PFSK-1 (cell line): Measurements from ENCODE around the gene RALGDS.

ENCODE experiments used
- FOXP2 ChIP-seq: optimal IDR thresholded peaks from 2 replicates; pipeline ENCODE3; 2011; ENCODE audit warnings: borderline replicate concordance, control low read depth, inconsistent platforms; ENCODE audit not compliant: insufficient read depth; ENCODE audit errors: extremely low read length, extremely low read depth
- POLR2AphosphoS5 ChIP-seq: IDR thresholded peaks from 2 replicates; pipeline ENCODE4 v1.6.1; 2012; ENCODE audit warnings: low read depth, mild to moderate bottlenecking, control low read depth, low read length, moderate library complexity
- SIN3A ChIP-seq: IDR thresholded peaks from 2 replicates; pipeline ENCODE4 v1.6.1; 2012; ENCODE audit warnings: mild to moderate bottlenecking, low read length, moderate library complexity, borderline replicate concordance; ENCODE audit not compliant: insufficient read depth
- TAF1 ChIP-seq: IDR thresholded peaks from 2 replicates; pipeline ENCODE4 v1.6.1; 2012; ENCODE audit warnings: low read length, control low read depth, borderline replicate concordance; ENCODE audit not compliant: insufficient read depth
- TF ChIP-seq, protein P1 (sequence below), 2 experiments: IDR thresholded peaks; 2 replicates each; pipeline versions ENCODE4 v1.6.1 to v1.8.0; 2011 to 2012; ENCODE audit warnings: low read depth in 2 of 2, low read length in 2 of 2, control low read depth in 1 of 2, inconsistent platforms in 1 of 2, mild to moderate bottlenecking in 1 of 2, moderate library complexity in 1 of 2; ENCODE audit not compliant: insufficient read depth in 1 of 2

RALGDS gene

DNA sequence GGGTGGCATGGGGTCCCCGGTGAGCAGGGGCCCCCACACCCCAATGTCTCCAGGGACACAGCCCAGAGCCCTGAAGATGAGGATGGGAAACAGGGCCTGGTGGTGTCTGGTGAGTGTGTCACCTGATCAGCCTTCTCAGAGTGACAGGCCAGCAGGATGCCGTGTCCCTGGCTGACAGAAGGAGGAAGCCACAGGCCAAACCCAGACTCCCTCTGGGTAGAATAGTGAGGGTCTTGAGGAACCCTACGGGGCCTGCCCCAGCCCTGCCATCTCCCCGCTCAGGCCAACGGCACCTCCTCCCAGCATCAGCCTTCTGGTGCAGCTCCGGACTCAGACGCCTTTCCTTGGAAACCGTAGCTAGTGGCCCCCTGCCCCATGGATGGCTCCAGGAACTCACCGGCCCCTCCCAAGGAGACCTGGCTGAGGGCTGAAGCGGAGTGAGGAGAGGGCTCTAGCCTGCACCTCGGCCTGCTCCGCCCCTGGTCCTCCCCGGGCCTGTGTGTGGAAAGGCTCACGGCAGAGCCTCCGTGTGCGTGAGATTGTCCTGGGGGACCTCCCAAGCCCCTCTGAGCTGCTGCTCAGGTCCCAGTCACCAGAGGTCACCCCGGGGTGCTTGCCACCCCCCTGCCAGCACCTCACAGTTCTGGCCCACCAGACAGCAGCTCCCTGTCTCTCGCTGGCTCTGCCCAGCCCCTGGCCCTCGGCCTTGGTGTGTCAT lies 6.0 kb downstream of the RALGDS start:
- TF ChIP-seq, protein P1, sequence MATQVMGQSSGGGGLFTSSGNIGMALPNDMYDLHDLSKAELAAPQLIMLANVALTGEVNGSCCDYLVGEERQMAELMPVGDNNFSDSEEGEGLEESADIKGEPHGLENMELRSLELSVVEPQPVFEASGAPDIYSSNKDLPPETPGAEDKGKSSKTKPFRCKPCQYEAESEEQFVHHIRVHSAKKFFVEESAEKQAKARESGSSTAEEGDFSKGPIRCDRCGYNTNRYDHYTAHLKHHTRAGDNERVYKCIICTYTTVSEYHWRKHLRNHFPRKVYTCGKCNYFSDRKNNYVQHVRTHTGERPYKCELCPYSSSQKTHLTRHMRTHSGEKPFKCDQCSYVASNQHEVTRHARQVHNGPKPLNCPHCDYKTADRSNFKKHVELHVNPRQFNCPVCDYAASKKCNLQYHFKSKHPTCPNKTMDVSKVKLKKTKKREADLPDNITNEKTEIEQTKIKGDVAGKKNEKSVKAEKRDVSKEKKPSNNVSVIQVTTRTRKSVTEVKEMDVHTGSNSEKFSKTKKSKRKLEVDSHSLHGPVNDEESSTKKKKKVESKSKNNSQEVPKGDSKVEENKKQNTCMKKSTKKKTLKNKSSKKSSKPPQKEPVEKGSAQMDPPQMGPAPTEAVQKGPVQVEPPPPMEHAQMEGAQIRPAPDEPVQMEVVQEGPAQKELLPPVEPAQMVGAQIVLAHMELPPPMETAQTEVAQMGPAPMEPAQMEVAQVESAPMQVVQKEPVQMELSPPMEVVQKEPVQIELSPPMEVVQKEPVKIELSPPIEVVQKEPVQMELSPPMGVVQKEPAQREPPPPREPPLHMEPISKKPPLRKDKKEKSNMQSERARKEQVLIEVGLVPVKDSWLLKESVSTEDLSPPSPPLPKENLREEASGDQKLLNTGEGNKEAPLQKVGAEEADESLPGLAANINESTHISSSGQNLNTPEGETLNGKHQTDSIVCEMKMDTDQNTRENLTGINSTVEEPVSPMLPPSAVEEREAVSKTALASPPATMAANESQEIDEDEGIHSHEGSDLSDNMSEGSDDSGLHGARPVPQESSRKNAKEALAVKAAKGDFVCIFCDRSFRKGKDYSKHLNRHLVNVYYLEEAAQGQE (IDR thresholded peaks at IDR 0.05; ENCODE audit: insufficient read depth in 1 of 2, low read depth in 2 of 2, low read length in 2 of 2), result no peak
- TF ChIP-seq FOXP2 (no peak), SIN3A (no peak), TAF1 (no peak), POLR2AphosphoS5 (no peak)

DNA sequence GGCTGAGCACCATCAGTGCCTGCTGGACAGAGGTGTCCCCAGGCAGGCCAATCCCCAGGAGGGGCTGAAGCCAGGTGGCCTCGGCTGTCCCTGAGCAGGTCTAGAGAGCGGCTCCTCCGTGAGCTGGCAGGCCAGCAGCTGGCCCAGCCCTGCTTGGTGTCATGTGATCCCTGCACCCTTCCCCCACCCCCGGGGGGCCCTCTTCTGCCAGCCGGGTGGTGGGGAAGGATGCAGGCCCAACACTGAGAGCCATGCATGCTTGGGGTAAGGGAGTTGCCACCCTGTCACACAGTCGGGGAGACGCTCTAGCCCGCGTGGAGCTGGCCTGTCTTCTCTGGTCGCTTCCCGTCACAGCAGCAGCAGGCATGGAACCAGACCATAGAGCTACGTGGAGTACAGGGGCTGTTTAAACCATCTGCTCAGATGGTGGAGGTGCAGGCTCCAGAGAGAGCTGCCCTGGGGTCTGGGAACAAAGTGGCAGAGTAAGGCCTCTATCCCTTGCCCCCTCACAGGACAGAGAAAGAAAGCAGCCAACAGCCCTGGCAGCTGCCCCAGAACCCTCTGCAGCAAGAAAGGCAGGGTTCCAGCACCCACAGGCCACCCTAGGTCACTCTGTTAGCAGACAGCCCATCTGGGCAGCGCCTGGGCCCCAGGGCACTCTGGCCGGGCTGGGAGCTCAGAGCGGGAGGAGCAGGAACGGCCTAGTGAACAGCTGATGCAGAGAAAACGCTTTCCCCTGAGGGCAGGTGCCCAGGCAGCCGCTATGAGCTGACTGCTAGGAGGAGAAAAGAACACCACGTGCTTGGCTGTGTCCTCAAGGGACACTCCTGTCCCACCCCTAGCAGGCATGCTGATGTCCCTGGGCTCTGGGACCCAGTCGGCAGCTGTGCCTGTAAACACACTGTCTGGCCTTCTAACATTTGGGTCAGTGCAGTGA lies 6.8 kb downstream of the RALGDS start:
- TF ChIP-seq FOXP2 (no peak), POLR2AphosphoS5 (no peak), SIN3A (no peak), TAF1 (no peak)
- TF ChIP-seq, protein P1 (IDR thresholded peaks at IDR 0.05; ENCODE audit: insufficient read depth in 1 of 2, low read depth in 2 of 2, low read length in 2 of 2), result no peak

DNA sequence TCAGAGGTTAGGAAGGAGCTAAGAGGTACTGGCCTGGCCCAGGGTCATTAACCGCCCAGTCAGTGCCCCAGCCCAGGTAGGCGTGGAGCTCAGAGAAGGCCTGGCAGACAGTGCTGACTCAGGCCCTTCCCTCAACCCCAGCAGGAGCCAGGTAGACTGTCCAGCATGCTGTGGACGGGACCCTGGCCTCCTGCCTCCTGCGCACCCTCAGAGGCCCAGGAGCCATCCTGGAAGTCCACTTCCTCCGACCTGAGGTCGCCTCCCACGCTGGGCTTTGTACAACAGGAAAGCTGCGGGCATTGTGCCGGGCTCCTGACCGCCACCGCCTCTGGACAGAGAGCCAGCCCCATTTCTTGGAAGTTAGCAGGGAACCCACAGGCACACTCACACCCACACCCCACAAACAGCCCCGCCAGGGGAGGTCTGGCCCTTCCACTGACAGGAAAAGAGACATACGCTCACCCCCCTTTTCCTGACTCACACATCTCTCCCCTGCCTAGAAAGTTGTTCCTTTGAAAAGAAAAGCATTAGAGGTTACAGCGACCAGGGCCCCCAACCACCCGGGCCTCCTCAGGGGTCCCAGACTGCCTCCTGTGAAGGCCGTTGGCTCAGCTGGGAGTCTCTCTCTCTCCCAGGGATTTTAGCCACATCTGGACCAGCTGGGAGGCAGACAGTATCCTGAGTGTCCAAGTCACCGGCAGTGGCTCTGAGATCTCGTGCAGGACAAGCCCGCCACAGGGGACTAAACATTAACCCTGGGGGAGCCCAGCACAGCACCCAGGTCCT lies 7.7 kb downstream of the RALGDS start:
- TF ChIP-seq SIN3A (no peak), TAF1 (no peak), POLR2AphosphoS5 (no peak), FOXP2 (no peak)
- TF ChIP-seq, protein P1 (IDR thresholded peaks at IDR 0.05; ENCODE audit: insufficient read depth in 1 of 2, low read depth in 2 of 2, low read length in 2 of 2), result no peak

DNA sequence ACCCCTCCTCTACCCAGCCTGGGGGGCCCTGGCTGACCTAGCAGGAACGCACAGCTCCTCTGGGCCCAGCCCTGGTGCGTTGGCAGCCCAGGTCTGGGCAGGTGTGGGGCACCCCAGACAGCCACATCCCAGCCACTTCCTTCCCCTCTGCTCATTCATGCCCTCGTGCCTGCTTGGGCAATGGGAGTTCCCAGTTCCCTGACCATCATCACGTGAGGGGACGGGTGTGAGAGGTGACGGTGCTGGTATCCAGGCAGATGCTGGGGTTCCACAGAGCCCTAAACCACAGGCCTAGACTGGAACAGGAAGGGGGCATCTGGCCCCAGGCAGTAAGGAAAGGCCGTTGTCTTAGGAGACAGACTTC lies 8.4 kb downstream of the RALGDS start:
- no peak for TF ChIP-seq SIN3A
- TF ChIP-seq POLR2AphosphoS5, result no peak
- TF ChIP-seq, protein P1 (IDR thresholded peaks at IDR 0.05; ENCODE audit: insufficient read depth in 1 of 2, low read depth in 2 of 2, low read length in 2 of 2), result no peak
- TF ChIP-seq FOXP2, result no peak
- TF ChIP-seq TAF1, result no peak
